A549 (cell line): ENCODE results near the gene CLEC2L. TPM values are rescaled to one million over a fixed set of nuclear protein-coding genes. Genes with fewer than 3 reads are reported as not detected.

ENCODE experiments used
- ATAC-seq, 2 experiments: fragments of 200-7000 bp in 1 of 2; fragments of >200 bp in 1 of 2; cut with Nextera tagmentation in 1 of 2; cut with Tn5 transposase in 1 of 2; 3 replicates each; pipeline versions ENCODE4 v1.8.0 to v1.9.1; 2018 to 2020; ENCODE audit warnings: mild to moderate bottlenecking in 1 of 2, moderate library complexity in 1 of 2
- CTCF ChIA-PET: fragments of 300-600 bp; sonication (Branson Sonifier 250); formaldehyde crosslinking; extraction: SDS; loops from one replicate; lab custom pipeline; 2021; ENCODE audit warnings: antibody characterized with exemption, inconsistent platforms; lab: Yijun Ruan, JAX
- POLR2A ChIA-PET: fragments of 350-600 bp; formaldehyde crosslinking; extraction: SDS; loops from one replicate; lab custom pipeline; 2021; ENCODE audit warnings: antibody characterized with exemption, inconsistent platforms; lab: Yijun Ruan, JAX
- DNase-seq, 2 experiments: peaks; one replicate each; pipeline versions ENCODE4 v3.0.0 to v3.0.0-alpha.2; 2011 to 2016; ENCODE audit warnings: low read depth in 1 of 2, low spot score in 1 of 2
- FAIRE-seq: peaks from 2 replicates; lab custom pipeline; 2011; peaks lifted over from hg19 to GRCh38; lab: Jason Lieb, UNC
- H3K27ac ChIP-seq, 2 experiments: fragments of >200 bp; sonication (Bioruptor Twin); formaldehyde crosslinking; 3 replicates each; pipeline ENCODE4 v1.5.1; 2016 to 2017
- H3K4me1 ChIP-seq: fragments of >200 bp; sonication (Bioruptor Twin); formaldehyde crosslinking; 3 replicates; pipeline ENCODE4 v1.6.1; 2016
- H3K4me2 ChIP-seq: fragments of >200 bp; sonication (Bioruptor Twin); formaldehyde crosslinking; 3 replicates; pipeline ENCODE4 v1.6.1; 2016
- H3K4me3 ChIP-seq: fragments of >200 bp; sonication (Bioruptor Twin); formaldehyde crosslinking; 3 replicates; pipeline ENCODE4 v1.5.1; 2016
- H3K9me3 ChIP-seq: fragments of >200 bp; sonication (Bioruptor Twin); formaldehyde crosslinking; 3 replicates; pipeline ENCODE4 v1.6.1; 2016
- CBX2 ChIP-seq: fragments of 200-600 bp; sonication (generic); IDR thresholded peaks from 2 replicates; pipeline ENCODE4 v1.6.1; 2016; ENCODE audit warnings: low read depth, mild to moderate bottlenecking, borderline replicate concordance
- E2F6 ChIP-seq: IDR thresholded peaks from 2 replicates; pipeline ENCODE4 v1.6.1; 2012; ENCODE audit warnings: low read depth, borderline replicate concordance
- EHF ChIP-seq: fragments of 250-450 bp; sonication (Bioruptor Pico); IDR thresholded peaks from 2 replicates; pipeline ENCODE4 v1.5.0; 2020; ENCODE audit warnings: mild to moderate bottlenecking
- EHMT2 ChIP-seq: fragments of 200-600 bp; sonication (generic); IDR thresholded peaks from 2 replicates; pipeline ENCODE4 v1.6.1; 2016; ENCODE audit warnings: antibody characterized with exemption, low read depth, mild to moderate bottlenecking, moderate library complexity
- EP300 ChIP-seq, 2 experiments: fragments of >200 bp; sonication (Bioruptor Twin); formaldehyde crosslinking; IDR thresholded peaks; 2 replicates in 1 of 2; 3 replicates in 1 of 2; pipeline ENCODE4 v1.6.1; 2016 to 2017
- ESRRA ChIP-seq: fragments of 150-350 bp; IDR thresholded peaks from 2 replicates; pipeline ENCODE4 v1.6.1; 2014; ENCODE audit warnings: mild to moderate bottlenecking, low read length, borderline replicate concordance
- FOXS1 ChIP-seq: fragments of 250-450 bp; sonication (Bioruptor Pico); IDR thresholded peaks from 2 replicates; pipeline ENCODE4 v1.5.0; 2020; ENCODE audit warnings: mild to moderate bottlenecking, moderate library complexity
- HOXA7 ChIP-seq: fragments of 250-450 bp; sonication (Bioruptor Pico); IDR thresholded peaks from 2 replicates; pipeline ENCODE4 v1.5.0; 2020; ENCODE audit warnings: mild to moderate bottlenecking, moderate library complexity
- HOXB5 ChIP-seq: fragments of 250-450 bp; sonication (Bioruptor Pico); IDR thresholded peaks from 2 replicates; pipeline ENCODE4 v1.5.0; 2020; ENCODE audit warnings: mild to moderate bottlenecking, moderate library complexity
- JUN ChIP-seq, 2 experiments: fragments of >200 bp; sonication (Bioruptor Twin); formaldehyde crosslinking; IDR thresholded peaks; 2 replicates in 1 of 2; 3 replicates in 1 of 2; pipeline ENCODE4 v1.6.1; 2016 to 2017
- KDM5A ChIP-seq: fragments of 200-600 bp; sonication (generic); IDR thresholded peaks from 2 replicates; pipeline ENCODE4 v1.6.1; 2016; ENCODE audit warnings: antibody characterized with exemption, mild to moderate bottlenecking
- MYC ChIP-seq: IDR thresholded peaks from 2 replicates; pipeline ENCODE4 v1.6.1; 2012; ENCODE audit warnings: mild to moderate bottlenecking, inconsistent platforms, low read length, improper control_type of control experiment, borderline replicate concordance
- NPAS2 ChIP-seq: fragments of 250-450 bp; sonication (Bioruptor Pico); IDR thresholded peaks from 2 replicates; pipeline ENCODE4 v1.8.0; 2022; ENCODE audit warnings: mild to moderate bottlenecking, moderate library complexity, borderline replicate concordance
- POLR2A ChIP-seq: IDR thresholded peaks from 2 replicates; pipeline ENCODE4 v1.6.1; 2012; ENCODE audit warnings: mild to moderate bottlenecking, low read length
- POLR2AphosphoS2 ChIP-seq: conservative IDR thresholded peaks from 2 replicates; pipeline ENCODE4 v1.6.1; 2012; ENCODE audit warnings: low read length, improper control_type of control experiment, inconsistent platforms
- SMC3 ChIP-seq: fragments of >200 bp; sonication (Bioruptor Twin); formaldehyde crosslinking; IDR thresholded peaks from 3 replicates; pipeline ENCODE4 v1.6.1; 2018; ENCODE audit warnings: inconsistent platforms
- TP53 ChIP-seq: fragments of 250-450 bp; sonication (Bioruptor Pico); IDR thresholded peaks from 2 replicates; pipeline ENCODE4 v1.5.0; 2021; ENCODE audit warnings: mild to moderate bottlenecking, moderate library complexity
- ZC3H11A ChIP-seq: fragments of 450-650 bp; IDR thresholded peaks from 2 replicates; pipeline ENCODE4 v1.6.1; 2014; ENCODE audit warnings: antibody characterized with exemption, mild to moderate bottlenecking
- WGBS: methylation state at CpG from one replicate; pipeline ENCODE4 v1.1.6; 2017; ENCODE audit errors: missing lambda C conversion rate; 5-methylcytosine and 5-hydroxymethylcytosine counted together
- polyA plus RNA-seq, 4 experiments: library from polyadenylated mRNA; depleted of rRNA in 3 of 4; stranded (reverse); fragments of >200 nt; fragmentation: RNase III in 1 of 4; extraction: RNeasy Plus Mini Kit Qiagen cat#74134 plus additional on column Dnase treatment in 1 of 4; gene quantifications; 2 replicates in 3 of 4; 3 replicates in 1 of 4; pipeline ENCODE4 v1.2.3, GENCODE V29; 2011 to 2017
- TF ChIP-seq, protein P1 (sequence below): fragments of >200 bp; sonication (Bioruptor Twin); formaldehyde crosslinking; IDR thresholded peaks from 3 replicates; pipeline ENCODE4 v1.6.1; 2016
- TF ChIP-seq, protein P2 (sequence below): fragments of >200 bp; sonication (Bioruptor Twin); formaldehyde crosslinking; IDR thresholded peaks from 3 replicates; pipeline ENCODE4 v1.5.1; 2016
- TF ChIP-seq, protein P3 (sequence below): fragments of 450-650 bp; IDR thresholded peaks from 2 replicates; pipeline ENCODE4 v1.6.1; 2014; ENCODE audit warnings: antibody characterized with exemption

CLEC2L gene
- polyA plus RNA-seq, 2 of the 4 experiments (the other 2 are of a cell fraction): 0.28 TPM; not detected in 1

GRCh38 chr7:139562491-139562890 lies 39.0 kb downstream of the CLEC2L start:
- POLR2A ChIA-PET: no interaction called here
- H3K4me3 ChIP-seq: no peak overlapping the region
- no peak overlapping the region for H3K4me2 ChIP-seq
- ATAC-seq (no peak), FAIRE-seq (no peak), DNase-seq (no peak)
- TF ChIP-seq SMC3: no peak
- peak; percentile 5; the same call in 1 of the 2 replicates for TF ChIP-seq POLR2A
- TF ChIP-seq POLR2AphosphoS2: no peak
- TF ChIP-seq JUN (IDR thresholded peaks at IDR 0.05): no peak
- TF ChIP-seq, protein P1, sequence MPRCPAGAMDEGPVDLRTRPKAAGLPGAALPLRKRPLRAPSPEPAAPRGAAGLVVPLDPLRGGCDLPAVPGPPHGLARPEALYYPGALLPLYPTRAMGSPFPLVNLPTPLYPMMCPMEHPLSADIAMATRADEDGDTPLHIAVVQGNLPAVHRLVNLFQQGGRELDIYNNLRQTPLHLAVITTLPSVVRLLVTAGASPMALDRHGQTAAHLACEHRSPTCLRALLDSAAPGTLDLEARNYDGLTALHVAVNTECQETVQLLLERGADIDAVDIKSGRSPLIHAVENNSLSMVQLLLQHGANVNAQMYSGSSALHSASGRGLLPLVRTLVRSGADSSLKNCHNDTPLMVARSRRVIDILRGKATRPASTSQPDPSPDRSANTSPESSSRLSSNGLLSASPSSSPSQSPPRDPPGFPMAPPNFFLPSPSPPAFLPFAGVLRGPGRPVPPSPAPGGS: no peak
- no peaks in the 10 kb centered on the region for H3K9me3 ChIP-seq
- no peaks in the 10 kb centered on the region for H3K4me1 ChIP-seq
- whole genome bisulfite sequencing: 90% methylated on average over 12 of the region's 12 CpGs
- H3K27ac ChIP-seq: no peak overlapping the region
- CTCF ChIA-PET: no interaction called here

- H3K4me1 ChIP-seq: no peaks in the 10 kb centered on the region
- CTCF ChIA-PET: interaction anchor here (1.0 to 1.6 kb wide), 3 partner anchors 7 to 439 kb away, joined by 3 to 4 read pairs (median 3); no protein-coding TSS in a partner anchor
- H3K27ac ChIP-seq: no peak overlapping the region
- DNase-seq (no peak), FAIRE-seq (no peak), ATAC-seq (no peak)
- H3K4me3 ChIP-seq: no peak overlapping the region
- 88% methylated on average over 12 of the region's 13 CpGs for WGBS
- H3K4me2 ChIP-seq: no peak overlapping the region
- H3K9me3 ChIP-seq: no peaks in the 10 kb centered on the region
- POLR2A ChIA-PET: no interaction called here
- TF ChIP-seq, protein P2, sequence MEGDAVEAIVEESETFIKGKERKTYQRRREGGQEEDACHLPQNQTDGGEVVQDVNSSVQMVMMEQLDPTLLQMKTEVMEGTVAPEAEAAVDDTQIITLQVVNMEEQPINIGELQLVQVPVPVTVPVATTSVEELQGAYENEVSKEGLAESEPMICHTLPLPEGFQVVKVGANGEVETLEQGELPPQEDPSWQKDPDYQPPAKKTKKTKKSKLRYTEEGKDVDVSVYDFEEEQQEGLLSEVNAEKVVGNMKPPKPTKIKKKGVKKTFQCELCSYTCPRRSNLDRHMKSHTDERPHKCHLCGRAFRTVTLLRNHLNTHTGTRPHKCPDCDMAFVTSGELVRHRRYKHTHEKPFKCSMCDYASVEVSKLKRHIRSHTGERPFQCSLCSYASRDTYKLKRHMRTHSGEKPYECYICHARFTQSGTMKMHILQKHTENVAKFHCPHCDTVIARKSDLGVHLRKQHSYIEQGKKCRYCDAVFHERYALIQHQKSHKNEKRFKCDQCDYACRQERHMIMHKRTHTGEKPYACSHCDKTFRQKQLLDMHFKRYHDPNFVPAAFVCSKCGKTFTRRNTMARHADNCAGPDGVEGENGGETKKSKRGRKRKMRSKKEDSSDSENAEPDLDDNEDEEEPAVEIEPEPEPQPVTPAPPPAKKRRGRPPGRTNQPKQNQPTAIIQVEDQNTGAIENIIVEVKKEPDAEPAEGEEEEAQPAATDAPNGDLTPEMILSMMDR: no peak
- TF ChIP-seq, protein P1: no peak
- no peak for TF ChIP-seq NPAS2 (CRISPR knock-in tag)
- no peak for TF ChIP-seq EHMT2
- no peak for TF ChIP-seq EHF (CRISPR knock-in tag)
- TF ChIP-seq, protein P3, sequence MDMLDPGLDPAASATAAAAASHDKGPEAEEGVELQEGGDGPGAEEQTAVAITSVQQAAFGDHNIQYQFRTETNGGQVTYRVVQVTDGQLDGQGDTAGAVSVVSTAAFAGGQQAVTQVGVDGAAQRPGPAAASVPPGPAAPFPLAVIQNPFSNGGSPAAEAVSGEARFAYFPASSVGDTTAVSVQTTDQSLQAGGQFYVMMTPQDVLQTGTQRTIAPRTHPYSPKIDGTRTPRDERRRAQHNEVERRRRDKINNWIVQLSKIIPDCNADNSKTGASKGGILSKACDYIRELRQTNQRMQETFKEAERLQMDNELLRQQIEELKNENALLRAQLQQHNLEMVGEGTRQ: no peak
Measured at GRCh38 chr7:139562961-139563565, 39.6 kb downstream of the CLEC2L start.

DNA sequence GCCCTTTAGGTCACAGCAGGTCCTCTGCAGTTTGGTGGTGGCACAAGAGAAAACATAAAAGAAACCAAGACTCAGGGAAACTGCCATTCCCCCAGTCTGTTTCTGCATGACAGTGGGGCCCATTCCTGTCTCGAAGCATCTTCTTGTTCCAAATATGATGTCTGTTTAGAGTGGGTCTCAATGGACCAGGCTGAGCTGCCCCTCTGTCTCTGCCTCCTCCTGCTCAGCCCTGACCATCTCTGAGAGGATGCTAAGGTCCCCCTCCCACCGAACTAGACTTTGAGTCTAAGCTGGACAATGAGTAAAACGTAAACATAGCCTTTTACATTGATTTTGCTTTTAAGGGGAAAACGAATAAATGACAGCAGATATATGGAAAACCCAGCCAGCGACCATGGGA lies 40.4 kb downstream of the CLEC2L start:
- FAIRE-seq (no peak), DNase-seq (no peak), ATAC-seq (no peak)
- Histone ChIP-seq H3K4me3 (no peak overlapping the region), H3K9me3 (no peaks in the 10 kb centered on the region), H3K27ac (no peak overlapping the region), H3K4me2 (no peak overlapping the region), H3K4me1 (no peaks in the 10 kb centered on the region)
- TF ChIP-seq E2F6 (no peak), ESRRA (no peak), EP300 (IDR thresholded peaks at IDR 0.05) (no peak), KDM5A (no peak), CBX2 (no peak), MYC (no peak), FOXS1 (CRISPR knock-in tag) (no peak), TP53 (CRISPR knock-in tag) (no peak), ZC3H11A (no peak), HOXA7 (CRISPR knock-in tag) (no peak), EHMT2 (no peak), HOXB5 (no peak)
- ChIA-PET CTCF (interaction anchor here (0.7 to 1.6 kb wide), 4 partner anchors 8 to 439 kb away, joined by 3 to 4 read pairs (median 3); no protein-coding TSS in a partner anchor), POLR2A (no interaction called here)
- WGBS: 92% methylated on average over 5 of the region's 5 CpGs
